ENCODE measurements around the gene CACNA1D.

The CACNA1D gene

GRCh38 chr3:53813229-53813628, 318.8 kb downstream of the CACNA1D start:
- no peak for DNase-seq

GRCh38 chr3:53813876-53814275, 319.5 kb downstream of the CACNA1D start:
- DNase-seq = no peak

- DNase-seq = no peak
Observed at GRCh38 chr3:53815067-53815466, 320.7 kb downstream of the CACNA1D start.

- DNase-seq = no peak
Observed at GRCh38 chr3:53815651-53816050, 321.2 kb downstream of the CACNA1D start.

GRCh38 chr3:53816425-53816824, 322.0 kb downstream of the CACNA1D start:
- no peak for DNase-seq

- no peak for DNase-seq
Observed at GRCh38 chr3:53817211-53817610, 322.8 kb downstream of the CACNA1D start.

GRCh38 chr3:53817809-53818208, 323.4 kb downstream of the CACNA1D start:
- DNase-seq = no peak

GRCh38 chr3:53818221-53819162, 324.1 kb downstream of the CACNA1D start:
- DNase-seq = no peak

GRCh38 chr3:53819163-53819868, 324.9 kb downstream of the CACNA1D start:
- DNase-seq = no peak

GRCh38 chr3:53820084-53820483, 325.7 kb downstream of the CACNA1D start:
- no peak for DNase-seq

- DNase-seq = no peak
Observed at GRCh38 chr3:53820756-53821580, 326.6 kb downstream of the CACNA1D start.

GRCh38 chr3:53821631-53822121, 327.3 kb downstream of the CACNA1D start:
- no peak for DNase-seq

GRCh38 chr3:53822331-53822741, 327.9 kb downstream of the CACNA1D start:
- DNase-seq = no peak

GRCh38 chr3:53823026-53823955, 328.9 kb downstream of the CACNA1D start:
- DNase-seq = no peak

GRCh38 chr3:53823956-53824657, 329.7 kb downstream of the CACNA1D start:
- no peak for DNase-seq

- no peak for DNase-seq
Observed at GRCh38 chr3:53824795-53825194, 330.4 kb downstream of the CACNA1D start.

- DNase-seq = no peak
Observed at GRCh38 chr3:53826048-53826447, 331.6 kb downstream of the CACNA1D start.

- no peak for DNase-seq
Observed at GRCh38 chr3:53828581-53828980, 334.2 kb downstream of the CACNA1D start.

- no peak for DNase-seq
Observed at GRCh38 chr3:53829605-53830004, 335.2 kb downstream of the CACNA1D start.

- no peak for DNase-seq
Observed at GRCh38 chr3:53830944-53831343, 336.5 kb downstream of the CACNA1D start.

GRCh38 chr3:53833053-53833645, 338.7 kb downstream of the CACNA1D start:
- no peak for DNase-seq
